Activated naive CD8-positive, alpha-beta T cell treated with anti-CD3 and anti-CD28 coated beads, Interleukin-2, amount 10 ng/mL, durations not matched to agents 7 days and 5 days (primary cell): ENCODE measurements around the gene ILK. TPM values are rescaled to one million over a fixed set of nuclear protein-coding genes. Genes with fewer than 3 reads are reported as not detected.

Source experiments
- ATAC-seq: fragments of 150-1000 bp; cut with Tn5 transposase; one replicate; pipeline ENCODE4 v1.10.0; 2021; ENCODE audit warnings: low read depth, moderate library complexity
- POLR2A ChIA-PET: fragments of 350-600 bp; sonication (Branson Sonifier 250); formaldehyde crosslinking; loops from one replicate; lab custom pipeline; 2021; ENCODE audit warnings: antibody characterized with exemption; lab: Charles Lee
- DNase-seq: peaks from one replicate; pipeline ENCODE4 v3.0.0; 2021
- H3K27ac Mint-ChIP-seq: one replicate; pipeline ENCODE4 v1.8.0; 2022; ENCODE audit warnings: mild to moderate bottlenecking, mixed read lengths
- H3K27me3 Mint-ChIP-seq: one replicate; pipeline ENCODE4 v1.8.0; 2022; ENCODE audit warnings: mild to moderate bottlenecking, moderate library complexity, mixed read lengths
- H3K36me3 Mint-ChIP-seq: one replicate; pipeline ENCODE4 v1.8.0; 2021; ENCODE audit warnings: mild to moderate bottlenecking, mixed read lengths
- H3K4me1 Mint-ChIP-seq: one replicate; pipeline ENCODE4 v1.8.0; 2021; ENCODE audit warnings: mixed read lengths
- H3K4me3 Mint-ChIP-seq: one replicate; pipeline ENCODE4 v1.8.0; 2022; ENCODE audit warnings: mild to moderate bottlenecking, moderate library complexity, mixed read lengths
- H3K9me3 Mint-ChIP-seq: one replicate; pipeline ENCODE4 v1.8.0; 2021; ENCODE audit warnings: mixed read lengths
- total RNA-seq, 2 experiments: library from RNA; stranded (reverse); gene quantifications; one replicate each; pipeline ENCODE4 v1.2.3, GENCODE V29; 2021

Gene ILK
- total RNA-seq, 2 experiments from 2014 or later = 195 to 207 TPM

DNA sequence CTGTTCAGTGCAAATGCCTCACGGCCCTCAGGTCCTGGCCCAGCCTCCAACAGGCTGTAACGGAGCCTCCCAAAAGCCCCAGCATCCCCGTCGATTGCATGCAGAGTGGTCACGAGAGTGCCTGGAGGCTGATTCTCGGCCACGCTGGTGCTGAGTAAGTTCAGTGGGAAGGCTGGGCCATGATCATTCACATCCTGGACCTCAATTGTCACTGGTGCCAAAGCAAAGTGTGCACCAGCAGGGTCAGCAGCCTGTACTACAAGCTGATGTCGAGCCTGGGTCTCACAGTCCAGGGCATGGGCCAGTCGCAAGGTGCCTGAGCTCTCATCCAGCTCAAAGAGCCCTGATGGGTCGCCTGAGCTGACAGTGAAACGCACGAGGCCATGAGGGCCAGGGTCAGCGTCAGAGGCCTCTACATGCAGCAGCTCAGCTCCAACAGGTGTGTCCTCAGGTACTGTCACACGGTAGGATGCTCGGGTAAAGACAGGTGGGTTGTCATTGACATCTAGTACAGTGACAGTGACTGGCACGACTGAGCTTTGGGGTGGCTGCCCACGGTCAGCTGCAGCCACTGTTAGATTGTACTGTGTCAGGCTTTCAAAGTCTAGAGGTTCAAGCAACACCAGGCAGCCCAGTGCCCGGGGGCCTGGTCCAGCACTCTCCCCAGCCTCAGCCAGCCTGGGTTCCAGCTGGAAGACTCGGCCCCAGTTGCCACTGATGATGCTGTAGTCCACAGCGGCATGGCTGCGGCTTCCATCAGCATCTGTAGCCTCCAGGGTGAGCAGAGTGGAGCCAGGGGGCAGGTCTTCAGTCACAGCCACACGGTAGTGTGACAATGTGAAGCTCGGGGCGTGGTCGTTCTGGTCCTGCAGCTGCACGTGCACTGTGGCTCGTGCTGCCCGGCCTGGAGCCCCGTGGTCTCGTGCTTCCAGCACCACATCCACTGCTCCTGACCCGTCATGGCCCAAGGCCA is 20.1 kb downstream of the ILK start:
- H3K4me1 Mint-ChIP-seq = peaks cover 16% of the 10 kb centered on the region
- no peak overlapping the region for H3K4me3 Mint-ChIP-seq
- DNase-seq (peak; percentile 26), ATAC-seq (no peak)
- POLR2A ChIA-PET = interaction anchor here (1.3 kb wide), 1 partner anchor 12 kb away, joined by 3 read pairs; the partner anchor contains the start of gene TAF10
- H3K36me3 Mint-ChIP-seq = no peaks in the 10 kb centered on the region
- H3K27me3 Mint-ChIP-seq = no peaks in the 10 kb centered on the region
- no peaks in the 10 kb centered on the region for H3K9me3 Mint-ChIP-seq
- H3K27ac Mint-ChIP-seq = no peak overlapping the region

DNA sequence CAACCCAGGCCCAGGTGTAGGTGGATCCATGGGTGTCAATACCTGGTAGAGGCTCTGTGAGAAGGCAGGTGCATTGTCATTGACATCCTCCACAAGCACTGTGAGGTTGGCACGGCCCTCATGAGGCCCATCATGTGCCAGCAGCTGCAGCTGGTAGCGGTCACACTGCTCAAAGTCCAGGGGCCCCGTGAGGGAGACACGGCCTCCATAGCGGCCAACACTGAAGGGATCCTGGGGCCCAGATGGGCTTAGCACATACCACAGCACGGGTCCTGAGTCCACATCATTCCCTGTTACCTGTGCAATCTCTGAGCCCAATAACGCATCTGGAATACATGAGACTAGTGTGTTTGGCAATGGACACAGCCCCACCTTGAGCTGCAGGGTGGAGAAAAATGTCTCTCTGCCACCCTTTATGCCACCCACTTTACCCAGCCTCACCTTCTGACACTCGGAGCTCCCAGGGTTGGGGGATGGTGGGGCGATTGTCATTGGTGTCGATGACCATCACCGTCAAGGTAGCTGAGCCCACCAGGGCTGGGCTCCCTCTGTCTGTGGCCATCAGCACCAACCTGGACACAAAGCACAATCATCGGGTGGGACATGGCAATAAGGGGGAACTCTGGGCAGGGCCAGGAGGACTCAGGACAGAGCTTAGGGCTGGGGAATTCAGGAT is 21.7 kb downstream of the ILK start:
- ATAC-seq (no peak), DNase-seq (peak; percentile 21)
- Mint-ChIP-seq H3K9me3 (no peaks in the 10 kb centered on the region), H3K4me3 (no peak overlapping the region), H3K27me3 (no peaks in the 10 kb centered on the region), H3K4me1 (peaks cover 16% of the 10 kb centered on the region), H3K36me3 (no peaks in the 10 kb centered on the region), H3K27ac (no peak overlapping the region)
- POLR2A ChIA-PET = no interaction called here

DNA sequence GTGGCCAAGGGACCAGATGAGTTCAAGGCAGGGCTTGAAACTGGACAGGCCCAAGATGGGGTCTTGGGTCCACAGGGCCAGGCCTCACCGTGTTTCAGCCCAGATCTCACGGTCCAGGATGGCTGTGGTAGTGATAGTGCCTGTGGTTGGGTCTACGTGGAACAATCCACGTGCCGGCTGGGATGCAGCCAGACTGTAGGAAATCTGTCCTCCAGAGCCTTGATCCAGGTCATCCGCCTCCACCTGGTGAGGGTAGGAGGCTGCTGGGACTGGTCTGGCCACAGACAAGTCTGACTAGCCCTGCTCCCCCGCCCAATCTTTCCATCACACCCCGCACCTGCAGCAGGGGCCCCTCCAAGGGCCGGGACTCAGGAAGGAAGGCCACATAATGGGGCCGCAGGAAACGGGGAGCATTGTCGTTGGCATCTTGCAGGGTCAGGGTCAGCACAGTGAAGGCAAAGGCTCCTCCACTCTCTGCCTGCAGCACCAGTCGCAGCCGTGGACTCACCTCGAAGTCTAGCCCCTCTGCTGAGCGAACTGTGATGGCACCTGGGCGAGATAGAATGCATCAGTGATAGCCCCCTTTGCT is 22.4 kb downstream of the ILK start:
- Mint-ChIP-seq H3K36me3 (no peaks in the 10 kb centered on the region), H3K27me3 (no peaks in the 10 kb centered on the region), H3K4me3 (no peak overlapping the region), H3K9me3 (no peaks in the 10 kb centered on the region), H3K4me1 (peaks cover 16% of the 10 kb centered on the region), H3K27ac (no peak overlapping the region)
- ATAC-seq = no peak
- POLR2A ChIA-PET = interaction anchor here (3.0 kb wide), 1 partner anchor 7 kb away, joined by 16 read pairs; the partner anchor contains the start of gene TPP1
- no peak for DNase-seq

DNA sequence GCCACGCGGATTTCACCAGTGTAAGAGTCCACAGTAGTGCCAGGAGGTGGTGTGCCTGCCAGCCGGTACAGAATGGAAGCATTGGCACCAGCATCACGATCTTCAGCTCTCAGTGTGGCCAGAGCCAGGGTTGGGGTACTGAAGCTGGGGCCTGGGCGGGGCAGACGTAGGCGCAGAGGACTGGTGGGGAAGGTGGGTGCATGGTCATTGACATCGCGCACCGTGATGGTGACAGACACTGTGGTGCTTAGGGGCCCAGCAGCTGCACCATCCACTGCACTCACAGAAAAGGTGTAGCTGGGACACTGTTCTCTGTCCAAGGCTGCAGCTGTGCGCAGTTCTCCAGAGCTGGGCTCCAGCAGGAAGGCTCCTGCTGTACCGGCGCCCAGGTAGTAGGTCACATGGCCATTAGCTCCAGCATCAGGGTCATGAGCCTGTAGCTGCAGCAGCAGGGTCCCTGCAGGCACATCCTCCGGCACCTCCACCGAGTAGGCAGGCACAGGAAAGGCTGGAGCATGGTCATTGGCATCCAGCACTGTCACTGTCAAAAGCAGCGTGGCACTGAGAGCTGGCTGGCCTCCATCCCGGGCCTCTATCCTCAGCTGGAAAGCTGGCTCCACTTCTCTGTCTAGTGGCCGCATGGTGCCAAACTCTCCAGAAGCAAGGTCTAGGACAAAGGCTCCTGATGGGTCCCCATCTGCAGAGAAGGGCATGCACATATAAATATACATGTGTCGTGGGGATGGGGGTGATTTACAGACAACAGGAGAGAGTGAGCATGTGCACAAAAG is 23.6 kb downstream of the ILK start:
- no peak for DNase-seq
- Mint-ChIP-seq H3K9me3 (no peaks in the 10 kb centered on the region), H3K36me3 (no peaks in the 10 kb centered on the region), H3K27ac (peak overlapping the region; percentile 91), H3K4me3 (peak overlapping the region; percentile 79), H3K27me3 (no peaks in the 10 kb centered on the region), H3K4me1 (peaks cover 18% of the 10 kb centered on the region)
- POLR2A ChIA-PET = interaction anchor here (1.1 to 3.3 kb wide), 6 partner anchors 9 to 56 kb away, joined by 3 to 16 read pairs (median 6); partner anchors contain the start of genes ILK, MRPL17, RRP8 and TAF10
- no peak for ATAC-seq

DNA sequence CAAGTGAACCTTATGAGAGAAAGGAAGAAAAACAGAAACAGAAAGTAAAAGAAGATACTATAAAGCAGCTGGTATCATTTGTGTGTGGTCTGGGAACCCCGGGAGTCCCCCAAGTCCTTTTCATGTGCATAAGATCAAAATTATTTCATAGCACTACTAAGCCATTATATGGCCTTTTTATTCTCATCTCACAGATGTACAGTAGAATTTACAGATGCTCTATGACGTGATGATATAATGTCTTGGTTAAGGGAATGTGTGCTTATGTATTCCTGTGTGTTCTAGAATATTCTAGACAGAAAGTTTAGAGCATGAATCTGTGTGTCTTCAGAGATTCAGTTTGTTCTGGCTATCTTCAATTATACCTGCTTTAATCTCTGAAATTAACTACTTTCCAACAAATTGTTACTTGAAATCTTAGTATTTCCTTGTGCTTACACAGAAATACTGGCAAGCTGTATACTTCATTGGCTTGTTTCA is 24.2 kb downstream of the ILK start:
- Mint-ChIP-seq H3K27me3 (no peaks in the 10 kb centered on the region), H3K36me3 (no peaks in the 10 kb centered on the region), H3K4me1 (peaks cover 18% of the 10 kb centered on the region), H3K4me3 (peak overlapping the region; percentile 79), H3K9me3 (no peaks in the 10 kb centered on the region), H3K27ac (peak overlapping the region; percentile 91)
- POLR2A ChIA-PET = interaction anchor here (1.1 to 3.3 kb wide), 6 partner anchors 9 to 56 kb away, joined by 3 to 16 read pairs (median 6); partner anchors contain the start of genes ILK, MRPL17, RRP8 and TAF10
- ATAC-seq (peak; percentile 76), DNase-seq (no peak)

DNA sequence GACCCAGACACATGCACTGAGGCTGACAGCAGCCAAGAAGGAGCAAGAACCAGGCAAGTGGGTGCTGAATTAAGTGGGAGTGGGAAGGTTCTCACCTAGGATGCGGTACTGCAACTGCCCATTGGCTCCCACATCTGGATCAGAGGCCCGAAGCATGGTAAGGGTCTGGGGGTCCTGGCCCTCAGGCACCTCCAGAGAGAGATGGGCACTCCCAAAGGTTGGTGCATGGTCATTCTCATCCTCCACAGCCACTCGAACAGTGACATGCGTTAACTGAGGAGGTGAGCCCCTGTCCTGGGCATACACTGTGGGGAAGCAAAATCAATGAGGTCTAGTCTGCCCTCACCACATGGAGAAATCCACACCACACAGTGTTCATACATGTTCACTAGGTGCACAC is 25.0 kb downstream of the ILK start:
- ATAC-seq (no peak), DNase-seq (no peak)
- Mint-ChIP-seq H3K27me3 (no peaks in the 10 kb centered on the region), H3K36me3 (no peaks in the 10 kb centered on the region), H3K4me1 (peaks cover 18% of the 10 kb centered on the region), H3K27ac (no peak overlapping the region), H3K9me3 (no peaks in the 10 kb centered on the region), H3K4me3 (no peak overlapping the region)
- POLR2A ChIA-PET = interaction anchor here (3.0 to 3.3 kb wide), 2 partner anchors 10 to 16 kb away, joined by 15 to 16 read pairs; partner anchors contain the start of genes TAF10 and TPP1

DNA sequence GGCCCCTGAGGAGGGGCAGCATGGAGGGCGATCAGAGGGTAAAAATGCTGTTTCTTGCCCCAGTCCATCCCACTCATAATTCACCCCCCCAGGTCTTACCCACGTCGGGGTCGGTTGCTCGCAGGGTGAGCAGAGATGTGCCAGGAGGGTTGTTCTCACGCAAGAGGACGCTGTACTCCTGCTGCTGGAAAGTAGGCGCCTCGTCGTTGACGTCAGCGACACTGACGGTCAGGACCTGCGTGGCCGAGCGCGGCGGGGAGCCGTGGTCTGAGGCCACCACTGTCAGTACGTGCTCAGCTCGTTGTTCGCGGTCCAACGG is 26.0 kb downstream of the ILK start:
- no peaks in the 10 kb centered on the region for H3K9me3 Mint-ChIP-seq
- DNase-seq = no peak
- H3K4me1 Mint-ChIP-seq = peaks cover 18% of the 10 kb centered on the region
- no peaks in the 10 kb centered on the region for H3K36me3 Mint-ChIP-seq
- ATAC-seq = no peak
- no peak overlapping the region for H3K4me3 Mint-ChIP-seq
- H3K27ac Mint-ChIP-seq = no peak overlapping the region
- POLR2A ChIA-PET = interaction anchor here (3.3 kb wide), 1 partner anchor 17 kb away, joined by 15 read pairs; the partner anchor contains the start of gene TAF10
- H3K27me3 Mint-ChIP-seq = no peaks in the 10 kb centered on the region

DNA sequence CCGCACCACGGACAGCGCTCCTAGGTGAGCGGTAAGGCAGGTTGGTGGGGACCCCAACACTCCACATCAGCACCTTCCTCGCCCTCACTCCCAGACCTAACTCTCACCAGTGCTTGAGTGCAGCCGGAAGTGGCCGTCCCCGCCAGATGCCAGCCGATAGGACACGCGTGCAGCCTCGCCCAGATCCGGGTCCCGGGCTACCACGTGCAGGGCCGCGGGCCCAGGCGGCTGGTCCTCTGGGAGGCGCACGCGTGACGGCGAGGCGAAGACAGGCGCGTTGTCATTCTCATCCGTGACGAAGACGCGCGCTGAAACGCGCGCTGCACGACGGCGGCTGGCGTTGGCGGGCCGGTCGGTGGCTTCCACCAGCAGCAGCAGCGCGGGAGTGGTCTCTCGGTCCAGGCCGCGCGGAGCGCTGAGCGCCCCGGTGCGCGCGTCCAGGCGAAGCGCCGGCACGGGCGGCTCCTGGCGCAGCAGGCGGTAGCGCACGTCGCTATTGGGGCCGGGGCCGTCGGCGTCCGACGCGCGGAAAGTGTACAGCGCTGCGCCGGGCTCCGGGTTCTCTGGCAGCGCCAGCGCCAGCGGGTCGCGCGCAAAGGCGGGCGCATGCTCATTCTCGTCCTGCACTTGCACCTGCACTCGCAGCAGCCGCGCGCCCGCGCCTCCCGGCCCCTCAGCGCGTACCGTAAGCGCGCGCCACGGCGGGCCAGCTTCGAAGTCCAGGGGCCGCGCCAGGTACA is 26.5 kb downstream of the ILK start:
- ATAC-seq (no peak), DNase-seq (no peak)
- Mint-ChIP-seq H3K4me3 (no peak overlapping the region), H3K27me3 (no peaks in the 10 kb centered on the region), H3K4me1 (peaks cover 18% of the 10 kb centered on the region), H3K36me3 (no peaks in the 10 kb centered on the region), H3K27ac (no peak overlapping the region), H3K9me3 (no peaks in the 10 kb centered on the region)
- POLR2A ChIA-PET = interaction anchor here (2.1 to 3.3 kb wide), 2 partner anchors 11 to 18 kb away, joined by 8 to 15 read pairs; partner anchors contain the start of genes TAF10 and TPP1

DNA sequence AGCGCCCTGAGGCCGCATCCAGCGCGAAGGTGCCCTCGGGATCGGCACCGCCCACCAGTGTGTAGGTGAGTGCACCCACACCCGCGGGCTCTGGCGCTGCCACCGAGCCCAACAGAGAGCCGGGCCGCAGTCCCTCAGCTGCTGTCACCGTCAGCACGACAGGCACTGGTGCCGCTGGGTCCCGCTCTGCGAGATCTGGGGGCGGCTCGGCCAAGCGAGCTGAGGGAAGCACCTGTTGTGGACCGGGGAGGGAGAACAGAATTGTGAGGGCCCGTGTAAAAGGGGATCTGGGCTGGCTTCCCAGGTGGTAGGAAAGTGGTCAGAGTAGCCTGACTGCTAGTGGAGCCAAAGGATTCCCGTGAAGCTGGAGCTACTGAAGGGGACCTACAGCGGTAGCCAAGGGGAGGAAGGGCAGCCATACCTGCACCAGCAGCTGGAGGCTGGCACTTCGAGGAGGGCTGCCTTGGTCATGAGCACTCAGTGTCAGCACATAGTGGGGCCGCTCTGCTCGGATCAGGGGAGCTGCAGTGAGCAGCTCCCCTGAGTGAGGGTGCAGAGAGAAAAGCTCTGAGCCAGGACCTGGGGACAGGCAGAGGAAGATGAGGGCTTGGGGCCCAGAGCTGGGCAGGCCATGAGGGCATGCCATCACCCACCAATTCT is 27.2 kb downstream of the ILK start:
- Mint-ChIP-seq H3K27me3 (no peaks in the 10 kb centered on the region), H3K4me3 (no peak overlapping the region), H3K9me3 (no peaks in the 10 kb centered on the region), H3K4me1 (peaks cover 18% of the 10 kb centered on the region), H3K36me3 (no peaks in the 10 kb centered on the region), H3K27ac (no peak overlapping the region)
- ATAC-seq (no peak), DNase-seq (no peak)
- POLR2A ChIA-PET = interaction anchor here (2.1 kb wide), 1 partner anchor 12 kb away, joined by 8 read pairs; the partner anchor contains the start of gene TPP1

DNA sequence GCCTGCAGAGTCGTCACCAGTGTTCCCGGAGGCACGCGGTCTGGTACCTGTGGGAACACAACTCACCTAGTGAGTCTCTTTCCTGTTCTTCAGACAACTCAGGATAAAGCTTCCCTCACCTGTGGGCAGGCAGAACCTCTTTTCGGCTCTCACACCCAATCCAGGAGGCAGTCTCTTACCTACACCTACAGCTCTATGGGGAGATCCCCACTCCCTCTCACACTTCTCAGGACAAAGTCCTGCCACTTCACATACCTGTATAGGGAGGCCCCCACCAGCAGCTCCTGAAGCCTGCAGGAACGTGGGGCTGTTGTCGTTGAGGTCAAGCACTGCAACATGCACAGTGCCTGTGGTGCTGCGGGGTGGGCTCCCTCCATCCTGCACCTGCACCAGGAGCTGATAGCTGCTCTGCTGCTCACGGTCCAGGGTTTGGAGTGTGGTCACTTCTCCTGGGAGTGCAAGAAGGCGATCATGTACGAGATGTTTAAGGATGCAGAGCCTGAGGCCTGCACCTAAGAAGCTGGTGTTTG is 27.9 kb downstream of the ILK start:
- POLR2A ChIA-PET = interaction anchor here (2.1 kb wide), 1 partner anchor 13 kb away, joined by 8 read pairs; the partner anchor contains the start of gene TPP1
- peaks cover 17% of the 10 kb centered on the region for H3K4me1 Mint-ChIP-seq
- DNase-seq = no peak
- no peak for ATAC-seq
- H3K27ac Mint-ChIP-seq = peak overlapping the region; percentile 36
- H3K9me3 Mint-ChIP-seq = no peaks in the 10 kb centered on the region
- no peak overlapping the region for H3K4me3 Mint-ChIP-seq
- H3K27me3 Mint-ChIP-seq = no peaks in the 10 kb centered on the region
- no peaks in the 10 kb centered on the region for H3K36me3 Mint-ChIP-seq
